Measurements from ENCODE around the gene SLC35F1. TPM values are rescaled to one million over a fixed set of nuclear protein-coding genes. Genes with fewer than 3 reads are reported as not detected.
A peak's percentile ranks its signal among the peaks of the same experiment; 100 is the strongest.

Gene SLC35F1
- total and polyA plus RNA-seq, 4 donors: 27.8 to 68.7 (median 61.5) TPM

DNA sequence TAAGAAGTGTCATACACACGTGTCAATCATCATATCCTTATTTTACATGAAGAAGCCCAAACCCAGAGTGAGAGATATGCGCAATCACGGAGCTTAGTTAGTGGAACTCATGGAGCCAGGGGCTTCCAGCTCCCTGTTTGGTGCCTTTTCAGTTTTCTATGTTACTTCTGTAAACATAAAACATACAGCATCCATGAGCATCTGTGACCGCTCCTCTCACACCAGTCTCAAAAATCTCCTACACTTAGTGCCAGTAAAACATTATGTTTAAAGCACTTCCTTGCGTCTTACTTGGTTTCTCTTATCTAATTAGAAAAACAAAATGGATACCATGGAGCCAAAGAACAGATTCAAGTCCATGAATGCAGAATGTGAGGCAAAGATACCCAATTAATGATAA lies 240.4 kb downstream of the SLC35F1 start:
- no peak for DNase-seq (ENCODE audit: low read depth in 4 of 6, low spot score in 6 of 6)

DNA sequence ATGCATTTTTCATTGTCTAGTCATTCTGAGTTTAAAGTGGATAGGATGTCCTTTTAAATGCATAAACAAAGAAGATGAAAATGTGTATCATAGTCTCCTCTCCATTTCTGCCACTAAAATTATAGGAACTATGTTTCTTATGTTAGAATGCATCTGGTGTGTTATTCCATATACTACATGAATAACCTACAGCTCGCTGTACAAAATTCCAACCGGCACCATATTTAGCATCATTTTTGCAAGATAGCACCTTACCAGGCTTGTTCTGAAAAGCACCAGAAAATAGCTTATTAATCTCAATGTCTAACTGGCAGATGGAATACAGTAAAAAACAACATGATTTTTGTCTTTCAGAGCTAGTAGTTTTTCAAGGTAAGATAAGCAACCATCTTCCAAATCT lies 241.5 kb downstream of the SLC35F1 start:
- H3K27ac ChIP-seq (ENCODE audit: low read depth, low read length): no peak overlapping the region
- WGBS (ENCODE audit: insufficient coverage): no CpG with 5 or more reads among the region's 2 CpGs
- peak in 1 of 6 donors; percentile 32 for DNase-seq (ENCODE audit: low read depth in 4 of 6, low spot score in 6 of 6)
- no peaks in the 10 kb centered on the region for H3K36me3 ChIP-seq (ENCODE audit: control insufficient read depth, insufficient read depth, low read length)
- no peaks in the 10 kb centered on the region for H3K9me3 ChIP-seq (ENCODE audit: control insufficient read depth, insufficient read depth, low read length)
- H3K4me3 ChIP-seq (ENCODE audit: low read depth, low read length): no peak overlapping the region
- no peaks in the 10 kb centered on the region for H3K27me3 ChIP-seq (ENCODE audit: control insufficient read depth, insufficient read depth, low read length)
- no peaks in the 10 kb centered on the region for H3K4me1 ChIP-seq (ENCODE audit: control insufficient read depth, insufficient read depth, low read length)

More for the DNA sequence above, 240.4 kb downstream of the SLC35F1 start:
- no peaks in the 10 kb centered on the region for H3K27me3 ChIP-seq (ENCODE audit: control insufficient read depth, insufficient read depth, low read length)
- no peaks in the 10 kb centered on the region for H3K9me3 ChIP-seq (ENCODE audit: control insufficient read depth, insufficient read depth, low read length)
- no peak overlapping the region for H3K27ac ChIP-seq (ENCODE audit: low read depth, low read length)
- WGBS (ENCODE audit: insufficient coverage): 100% methylated on average over 2 of the region's 5 CpGs
- no peaks in the 10 kb centered on the region for H3K4me1 ChIP-seq (ENCODE audit: control insufficient read depth, insufficient read depth, low read length)
- H3K4me3 ChIP-seq (ENCODE audit: low read depth, low read length): no peak overlapping the region
- H3K36me3 ChIP-seq (ENCODE audit: control insufficient read depth, insufficient read depth, low read length): no peaks in the 10 kb centered on the region

DNA sequence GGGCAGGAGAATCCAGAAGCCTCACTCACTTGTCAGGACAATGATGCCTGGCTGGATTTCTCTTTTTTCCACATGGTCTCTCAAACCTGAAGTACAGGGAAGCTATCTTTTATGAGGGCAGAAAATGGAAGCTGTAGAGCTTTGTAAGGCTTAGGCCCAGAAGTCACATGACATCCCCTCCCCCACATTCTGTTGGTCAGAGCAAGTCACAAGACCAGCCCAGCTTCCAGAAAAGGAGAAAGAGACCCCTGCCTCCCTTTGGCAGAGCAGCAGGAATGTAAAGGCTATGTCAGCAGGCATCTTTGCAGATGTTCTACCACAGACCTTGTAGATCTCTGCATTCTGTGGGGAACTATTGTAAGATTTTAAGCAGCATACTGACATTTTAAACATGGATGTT lies 245.5 kb downstream of the SLC35F1 start:
- Histone ChIP-seq H3K4me3 (ENCODE audit: low read depth, low read length) (no peak overlapping the region), H3K9me3 (ENCODE audit: control insufficient read depth, insufficient read depth, low read length) (no peaks in the 10 kb centered on the region), H3K36me3 (ENCODE audit: control insufficient read depth, insufficient read depth, low read length) (no peaks in the 10 kb centered on the region), H3K27me3 (ENCODE audit: control insufficient read depth, insufficient read depth, low read length) (no peaks in the 10 kb centered on the region), H3K4me1 (ENCODE audit: control insufficient read depth, insufficient read depth, low read length) (no peaks in the 10 kb centered on the region), H3K27ac (ENCODE audit: low read depth, low read length) (no peak overlapping the region)
- no peak for DNase-seq (ENCODE audit: low read depth in 4 of 6, low spot score in 6 of 6)

DNA sequence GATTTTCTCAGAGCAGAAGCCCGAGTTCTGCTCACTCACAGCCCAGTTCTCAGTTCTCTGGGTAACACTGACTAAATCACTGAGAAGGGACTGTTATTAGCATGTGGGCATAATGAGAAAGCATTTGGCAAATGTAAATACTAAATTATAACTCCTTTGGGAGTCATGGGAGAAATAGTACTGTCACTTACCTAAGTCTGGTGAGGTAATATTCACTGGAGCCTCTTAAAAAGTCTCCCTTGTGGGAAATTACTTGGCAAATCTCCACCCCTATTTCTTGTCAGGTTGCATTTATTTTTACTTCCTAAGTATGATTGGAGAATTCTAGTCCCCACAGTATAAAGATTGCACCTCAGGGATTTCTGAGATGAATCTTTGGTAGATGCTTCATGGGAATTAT lies 254.3 kb downstream of the SLC35F1 start:
- WGBS (ENCODE audit: insufficient coverage): no CpG with 5 or more reads among the region's 1 CpG
- no peaks in the 10 kb centered on the region for H3K27me3 ChIP-seq (ENCODE audit: control insufficient read depth, insufficient read depth, low read length)

DNA sequence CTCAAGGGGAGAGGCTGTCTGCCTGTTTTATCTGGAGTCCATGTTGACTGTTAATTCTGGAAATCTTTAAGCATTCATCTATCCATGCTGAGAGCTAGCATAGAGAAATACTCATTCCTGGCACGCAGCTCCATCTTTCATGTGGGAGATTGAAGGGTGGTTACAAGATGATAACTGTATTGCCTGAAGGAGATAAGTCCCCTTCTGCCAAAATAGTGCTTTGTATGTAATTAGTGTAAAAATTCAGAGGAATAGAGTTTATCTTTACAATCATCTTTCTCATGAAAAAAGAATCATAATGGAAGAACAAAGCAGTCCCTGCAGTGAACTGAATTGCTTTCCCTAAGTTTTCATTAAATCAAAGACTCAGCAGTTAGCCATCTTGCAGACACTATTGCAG lies 256.5 kb downstream of the SLC35F1 start:
- H3K9me3 ChIP-seq (ENCODE audit: control insufficient read depth, insufficient read depth, low read length): no peaks in the 10 kb centered on the region
- no CpG with 5 or more reads among the region's 1 CpG for WGBS (ENCODE audit: insufficient coverage)
- no peak overlapping the region for H3K4me3 ChIP-seq (ENCODE audit: low read depth, low read length)
- no peaks in the 10 kb centered on the region for H3K27me3 ChIP-seq (ENCODE audit: control insufficient read depth, insufficient read depth, low read length)
- H3K27ac ChIP-seq (ENCODE audit: low read depth, low read length): no peak overlapping the region
- H3K4me1 ChIP-seq (ENCODE audit: control insufficient read depth, insufficient read depth, low read length): no peaks in the 10 kb centered on the region
- peak in 2 of 6 donors; percentile 33 to 84 for DNase-seq (ENCODE audit: low read depth in 4 of 6, low spot score in 6 of 6)
- H3K36me3 ChIP-seq (ENCODE audit: control insufficient read depth, insufficient read depth, low read length): no peaks in the 10 kb centered on the region

More for the DNA sequence above, 254.3 kb downstream of the SLC35F1 start:
- Histone ChIP-seq H3K36me3 (ENCODE audit: control insufficient read depth, insufficient read depth, low read length) (no peaks in the 10 kb centered on the region), H3K27ac (ENCODE audit: low read depth, low read length) (no peak overlapping the region), H3K4me1 (ENCODE audit: control insufficient read depth, insufficient read depth, low read length) (no peaks in the 10 kb centered on the region), H3K4me3 (ENCODE audit: low read depth, low read length) (no peak overlapping the region), H3K9me3 (ENCODE audit: control insufficient read depth, insufficient read depth, low read length) (no peaks in the 10 kb centered on the region)
- DNase-seq (ENCODE audit: low read depth in 4 of 6, low spot score in 6 of 6): peak in 1 of 6 donors; percentile 80

DNA sequence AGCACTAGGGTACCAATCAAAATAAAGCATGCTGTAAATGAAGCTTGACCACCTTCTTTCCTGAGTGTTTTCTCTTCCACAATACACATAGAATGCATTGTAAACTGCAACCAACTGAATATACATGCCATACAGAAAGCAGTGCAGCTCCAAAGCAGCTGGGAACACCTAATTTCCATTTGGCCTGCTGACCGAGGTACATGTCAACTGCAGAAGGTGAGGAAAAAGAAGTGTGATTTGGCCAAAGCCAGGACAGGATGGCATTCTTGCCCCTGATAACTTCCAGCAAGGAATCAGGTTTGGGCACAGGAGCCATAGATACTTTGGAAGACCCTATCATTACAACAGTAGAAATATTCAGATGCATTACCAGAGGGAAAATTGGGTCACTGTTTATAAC lies 258.4 kb downstream of the SLC35F1 start:
- no CpG with 5 or more reads among the region's 1 CpG for WGBS (ENCODE audit: insufficient coverage)
- no peak for DNase-seq (ENCODE audit: low read depth in 4 of 6, low spot score in 6 of 6)
- H3K4me1 ChIP-seq (ENCODE audit: control insufficient read depth, insufficient read depth, low read length): no peaks in the 10 kb centered on the region
- no peak overlapping the region for H3K27ac ChIP-seq (ENCODE audit: low read depth, low read length)
- H3K9me3 ChIP-seq (ENCODE audit: control insufficient read depth, insufficient read depth, low read length): no peaks in the 10 kb centered on the region
- H3K36me3 ChIP-seq (ENCODE audit: control insufficient read depth, insufficient read depth, low read length): no peaks in the 10 kb centered on the region
- H3K27me3 ChIP-seq (ENCODE audit: control insufficient read depth, insufficient read depth, low read length): no peaks in the 10 kb centered on the region
- no peak overlapping the region for H3K4me3 ChIP-seq (ENCODE audit: low read depth, low read length)

DNA sequence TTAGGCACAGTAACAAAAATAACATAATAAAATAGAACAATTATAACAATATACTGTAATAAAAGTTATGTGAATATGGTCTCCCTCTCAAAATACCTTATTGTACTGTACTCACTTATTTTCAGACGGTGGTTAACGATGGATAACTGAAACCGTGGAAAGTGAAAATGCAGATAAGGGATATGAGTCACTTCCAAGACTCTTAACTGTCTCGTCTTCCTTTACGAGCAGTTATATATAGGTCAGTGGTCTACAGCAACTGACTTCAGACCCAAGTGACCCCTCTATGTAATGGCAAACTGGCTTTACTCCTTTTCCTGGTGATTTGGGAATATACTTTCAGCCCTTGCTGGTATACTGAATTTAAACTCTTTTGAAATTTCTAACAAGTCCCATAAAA lies 261.4 kb downstream of the SLC35F1 start:
- no CpG with 5 or more reads among the region's 5 CpGs for WGBS (ENCODE audit: insufficient coverage)
- DNase-seq (ENCODE audit: low read depth in 4 of 6, low spot score in 6 of 6): no peak
- Histone ChIP-seq H3K36me3 (ENCODE audit: control insufficient read depth, insufficient read depth, low read length) (no peaks in the 10 kb centered on the region), H3K27me3 (ENCODE audit: control insufficient read depth, insufficient read depth, low read length) (no peaks in the 10 kb centered on the region), H3K27ac (ENCODE audit: low read depth, low read length) (no peak overlapping the region), H3K9me3 (ENCODE audit: control insufficient read depth, insufficient read depth, low read length) (no peaks in the 10 kb centered on the region), H3K4me3 (ENCODE audit: low read depth, low read length) (no peak overlapping the region), H3K4me1 (ENCODE audit: control insufficient read depth, insufficient read depth, low read length) (no peaks in the 10 kb centered on the region)

DNA sequence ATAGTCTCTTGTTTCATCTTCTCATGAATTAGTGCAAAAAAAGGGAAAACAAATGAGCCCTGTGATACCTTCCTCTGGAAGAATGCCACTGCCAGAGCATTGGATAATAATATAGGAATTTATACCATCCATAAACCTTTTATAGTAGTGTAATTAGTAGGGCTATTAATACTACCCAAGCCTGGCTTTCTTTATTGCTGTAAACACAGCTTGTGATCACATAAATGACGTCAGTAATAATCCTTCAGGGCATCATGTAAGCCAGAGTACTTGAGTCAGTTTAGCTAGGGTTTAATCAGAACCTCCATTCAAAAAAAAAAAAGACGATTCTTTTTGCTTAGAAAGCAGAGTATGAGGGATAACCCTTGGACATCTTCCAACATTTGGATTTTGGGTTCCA lies 264.8 kb downstream of the SLC35F1 start:
- no peaks in the 10 kb centered on the region for H3K27me3 ChIP-seq (ENCODE audit: control insufficient read depth, insufficient read depth, low read length)
- H3K36me3 ChIP-seq (ENCODE audit: control insufficient read depth, insufficient read depth, low read length): no peaks in the 10 kb centered on the region
- no peak overlapping the region for H3K4me3 ChIP-seq (ENCODE audit: low read depth, low read length)
- H3K27ac ChIP-seq (ENCODE audit: low read depth, low read length): no peak overlapping the region
- H3K4me1 ChIP-seq (ENCODE audit: control insufficient read depth, insufficient read depth, low read length): no peaks in the 10 kb centered on the region
- no CpG with 5 or more reads among the region's 2 CpGs for WGBS (ENCODE audit: insufficient coverage)
- peak in 3 of 6 donors; percentile 21 to 94 (median 23) for DNase-seq (ENCODE audit: low read depth in 4 of 6, low spot score in 6 of 6)
- peaks cover 8% of the 10 kb centered on the region for H3K9me3 ChIP-seq (ENCODE audit: control insufficient read depth, insufficient read depth, low read length)

DNA sequence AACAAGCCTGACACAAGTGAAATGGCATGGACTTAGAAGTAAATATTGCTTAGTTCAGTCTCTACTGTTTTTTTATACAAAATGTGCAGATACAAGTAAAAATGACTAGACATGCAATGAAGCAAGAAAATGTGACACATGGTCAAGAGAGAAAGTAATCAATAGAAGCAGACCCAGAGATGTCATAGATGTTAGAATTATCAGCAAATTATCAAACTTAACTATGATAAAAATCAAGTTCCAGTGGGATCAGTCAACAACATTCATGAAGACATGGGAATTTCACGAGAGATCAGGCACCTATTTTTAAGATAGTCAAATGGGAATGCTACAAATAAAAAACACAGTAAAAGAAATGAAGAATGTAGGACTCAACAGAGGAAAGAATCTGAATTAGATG lies 267.0 kb downstream of the SLC35F1 start:
- Histone ChIP-seq H3K9me3 (ENCODE audit: control insufficient read depth, insufficient read depth, low read length) (peaks cover 8% of the 10 kb centered on the region), H3K4me1 (ENCODE audit: control insufficient read depth, insufficient read depth, low read length) (no peaks in the 10 kb centered on the region), H3K36me3 (ENCODE audit: control insufficient read depth, insufficient read depth, low read length) (no peaks in the 10 kb centered on the region), H3K27me3 (ENCODE audit: control insufficient read depth, insufficient read depth, low read length) (no peaks in the 10 kb centered on the region), H3K27ac (ENCODE audit: low read depth, low read length) (no peak overlapping the region), H3K4me3 (ENCODE audit: low read depth, low read length) (no peak overlapping the region)
- DNase-seq (ENCODE audit: low read depth in 4 of 6, low spot score in 6 of 6): no peak
- WGBS (ENCODE audit: insufficient coverage): no CpG with 5 or more reads among the region's 1 CpG

DNA sequence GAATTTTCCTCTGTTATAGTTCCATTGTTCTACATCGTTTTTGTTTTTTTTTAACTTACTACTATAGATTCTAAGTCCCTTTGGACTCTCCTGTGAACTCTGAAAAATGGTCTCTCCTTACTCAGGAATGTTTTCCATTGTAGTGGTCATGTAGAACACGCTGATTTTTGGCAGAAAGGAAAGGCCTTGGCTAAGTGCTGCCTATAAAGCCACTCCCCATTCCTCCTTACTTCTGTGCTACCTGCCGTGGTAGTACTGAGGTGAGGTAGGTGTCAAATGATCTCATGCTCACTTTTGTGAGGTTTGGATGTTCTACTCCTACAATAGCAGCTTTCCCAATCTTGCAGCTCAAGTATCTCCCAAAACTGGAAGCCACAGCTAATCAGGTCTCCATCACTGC lies 270.7 kb downstream of the SLC35F1 start:
- Histone ChIP-seq H3K27me3 (ENCODE audit: control insufficient read depth, insufficient read depth, low read length) (no peaks in the 10 kb centered on the region), H3K36me3 (ENCODE audit: control insufficient read depth, insufficient read depth, low read length) (no peaks in the 10 kb centered on the region), H3K4me1 (ENCODE audit: control insufficient read depth, insufficient read depth, low read length) (no peaks in the 10 kb centered on the region), H3K27ac (ENCODE audit: low read depth, low read length) (no peak overlapping the region), H3K9me3 (ENCODE audit: control insufficient read depth, insufficient read depth, low read length) (peaks cover 8% of the 10 kb centered on the region), H3K4me3 (ENCODE audit: low read depth, low read length) (no peak overlapping the region)
- WGBS (ENCODE audit: insufficient coverage): no CpG with 5 or more reads among the region's 3 CpGs
- no peak for DNase-seq (ENCODE audit: low read depth in 4 of 6, low spot score in 6 of 6)
